GM10266 (cell line): ENCODE measurements around the gene GRID2.
"Not testable (repeated sequence)": the region's sequence is repeated elsewhere in the genome, so short reads cannot be mapped to it uniquely, and the experiment has no call there.

Source experiments
- DNase-seq: peaks from one replicate; pipeline ENCODE4 v3.0.0; 2012; ENCODE audit errors: extremely low spot score
- CTCF ChIP-seq: IDR thresholded peaks from 2 replicates; pipeline ENCODE4 v1.5.1; 2012; ENCODE audit warnings: mild to moderate bottlenecking, low read depth; ENCODE audit not compliant: control insufficient read depth, insufficient read depth; ENCODE audit errors: missing control alignments

Gene GRID2

GRCh38 chr4:92368653-92369052 lies 64.9 kb downstream of the GRID2 start:
- DNase-seq: no peak
- TF ChIP-seq CTCF: no peak

- no peak for TF ChIP-seq CTCF
- no peak for DNase-seq
These were observed 77.8 kb downstream of the GRID2 start for GRCh38 chr4:92381616-92382015.

DNA sequence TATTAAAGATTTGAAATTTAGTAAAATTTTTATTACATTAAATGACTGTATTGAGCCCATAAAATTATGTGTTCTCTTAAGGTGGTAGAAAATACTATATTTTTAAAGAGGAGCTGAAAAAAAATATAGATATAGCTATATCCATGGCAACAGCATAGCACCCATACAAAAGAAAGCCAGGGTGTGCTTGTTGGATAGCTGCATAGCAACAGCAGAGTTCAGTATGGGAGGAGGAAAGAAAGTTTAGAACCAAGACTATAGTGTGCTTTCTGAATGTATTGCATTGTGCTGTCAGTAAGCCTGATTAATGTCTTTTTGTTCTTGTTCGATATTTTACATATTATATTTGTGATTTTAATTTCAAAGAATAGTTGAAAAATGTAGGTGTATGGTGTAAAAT lies 78.4 kb downstream of the GRID2 start:
- no peak for TF ChIP-seq CTCF
- DNase-seq: no peak

DNA sequence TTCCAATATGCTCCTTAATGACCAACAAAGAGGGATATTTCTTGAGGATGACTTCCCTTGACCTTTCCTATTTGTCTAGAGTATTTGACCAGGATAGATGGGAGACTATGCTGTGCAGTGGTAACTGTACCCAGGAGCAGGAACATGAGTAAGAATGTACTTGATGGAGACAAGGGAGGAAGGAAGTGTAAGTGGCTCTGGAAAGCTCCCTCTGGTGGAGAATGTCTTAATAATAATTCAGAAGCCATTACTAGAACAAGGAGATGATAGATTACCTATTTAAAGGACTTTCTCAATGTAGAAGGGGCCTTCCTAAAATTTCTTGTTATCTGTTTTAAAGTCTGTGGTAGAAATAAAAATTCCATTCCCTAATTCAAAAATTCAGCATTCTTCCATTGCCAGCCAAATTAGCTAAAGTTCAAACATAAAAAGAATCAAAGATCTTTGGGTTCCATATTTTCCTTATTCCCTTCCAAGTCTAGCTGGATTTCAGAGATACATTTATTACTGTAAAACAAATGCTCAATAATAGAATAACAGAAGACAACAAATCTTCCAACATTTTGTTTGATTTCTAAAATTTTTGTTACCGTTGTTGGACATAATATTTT lies 83.8 kb downstream of the GRID2 start:
- peak; percentile 21 for DNase-seq
- TF ChIP-seq CTCF: peak; percentile 51

- no peak for TF ChIP-seq CTCF
- no peak for DNase-seq
These were observed 95.3 kb downstream of the GRID2 start for GRCh38 chr4:92399032-92399431.

GRCh38 chr4:92403525-92403924 lies 99.8 kb downstream of the GRID2 start:
- DNase-seq: not testable (repeated sequence)

GRCh38 chr4:92406488-92406887 lies 102.7 kb downstream of the GRID2 start:
- DNase-seq: no peak
- no peak for TF ChIP-seq CTCF

DNA sequence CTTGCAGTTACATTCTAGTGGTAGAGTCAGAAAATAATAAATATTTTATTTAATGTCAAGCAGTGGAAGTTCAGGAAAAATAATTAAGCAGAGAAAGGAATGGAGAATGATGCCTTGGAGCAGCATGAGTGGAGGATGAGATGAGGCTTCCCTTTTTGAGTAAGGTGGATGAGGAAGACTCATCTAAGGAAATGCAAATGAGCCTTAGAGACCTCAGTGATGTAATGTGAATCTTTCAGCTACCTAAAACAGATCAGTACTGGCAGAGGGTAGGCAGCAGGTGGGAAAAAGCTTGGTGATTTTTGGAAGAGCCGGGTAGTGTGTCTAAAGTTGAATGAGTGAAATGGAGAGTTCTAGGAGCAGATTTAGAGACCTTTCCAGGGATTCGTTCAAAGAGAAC lies 118.2 kb downstream of the GRID2 start:
- no peak for DNase-seq
- no peak for TF ChIP-seq CTCF
